ENCODE data around the gene ERGIC1.
"Not testable (repeated sequence)": the region's sequence is repeated elsewhere in the genome, so short reads cannot be mapped to it uniquely, and the experiment has no call there.

Gene ERGIC1

GRCh38 chr5:172845154-172845553 is 11.1 kb downstream of the ERGIC1 start:
- Histone ChIP-seq H3K4me3 (ENCODE audit: low read depth, low read length) (no peak overlapping the region), H3K36me3 (replicated peaks) (peaks cover 11% of the 10 kb centered on the region), H3K27ac (no peak overlapping the region), H3K27me3 (replicated peaks) (no peaks in the 10 kb centered on the region)
- no peak for TF ChIP-seq CTCF (IDR thresholded peaks at IDR 0.05; ENCODE audit: low read depth, low read length, missing control alignments)
- in situ Hi-C loops (cut with HindIII; ENCODE audit: low pct_ligation_motif_present, low sequenced_read_pairs) = no loop called here
- DNase-seq = no peak

GRCh38 chr5:172845576-172845975 is 11.5 kb downstream of the ERGIC1 start:
- peaks cover 11% of the 10 kb centered on the region for H3K36me3 ChIP-seq (replicated peaks)
- in situ Hi-C loops (cut with HindIII; ENCODE audit: low pct_ligation_motif_present, low sequenced_read_pairs) = no loop called here
- peak; percentile 36 for TF ChIP-seq CTCF (IDR thresholded peaks at IDR 0.05; ENCODE audit: low read depth, low read length, missing control alignments)
- no peak overlapping the region for H3K4me3 ChIP-seq (ENCODE audit: low read depth, low read length)
- H3K27me3 ChIP-seq (replicated peaks) = no peaks in the 10 kb centered on the region
- no peak for DNase-seq
- no peak overlapping the region for H3K27ac ChIP-seq

GRCh38 chr5:172846249-172846648 is 12.2 kb downstream of the ERGIC1 start:
- in situ Hi-C loops (cut with HindIII; ENCODE audit: low pct_ligation_motif_present, low sequenced_read_pairs) = no loop called here
- no peak for TF ChIP-seq CTCF (IDR thresholded peaks at IDR 0.05; ENCODE audit: low read depth, low read length, missing control alignments)
- H3K4me3 ChIP-seq (ENCODE audit: low read depth, low read length) = no peak overlapping the region
- no peak for DNase-seq
- no peaks in the 10 kb centered on the region for H3K27me3 ChIP-seq (replicated peaks)
- H3K36me3 ChIP-seq (replicated peaks) = peaks cover 8% of the 10 kb centered on the region
- no peak overlapping the region for H3K27ac ChIP-seq

- in situ Hi-C loops (cut with HindIII; ENCODE audit: low pct_ligation_motif_present, low sequenced_read_pairs) = no loop called here
These were observed 12.6 kb downstream of the ERGIC1 start for GRCh38 chr5:172846677-172847076.

GRCh38 chr5:172847584-172847983 is 13.5 kb downstream of the ERGIC1 start:
- H3K27me3 ChIP-seq (replicated peaks); in situ Hi-C loops (cut with HindIII; ENCODE audit: low pct_ligation_motif_present, low sequenced_read_pairs); H3K27ac ChIP-seq; H3K4me3 ChIP-seq (ENCODE audit: low read depth, low read length); DNase-seq; H3K36me3 ChIP-seq (replicated peaks): not testable (repeated sequence)

More at GRCh38 chr5:172846677-172847076, 12.6 kb downstream of the ERGIC1 start:
- Histone ChIP-seq H3K27me3 (replicated peaks) (no peaks in the 10 kb centered on the region), H3K27ac (no peak overlapping the region), H3K36me3 (replicated peaks) (peaks cover 6% of the 10 kb centered on the region), H3K4me3 (ENCODE audit: low read depth, low read length) (no peak overlapping the region)
- no peak for TF ChIP-seq CTCF (IDR thresholded peaks at IDR 0.05; ENCODE audit: low read depth, low read length, missing control alignments)
- no peak for DNase-seq

- in situ Hi-C loops (cut with HindIII; ENCODE audit: low pct_ligation_motif_present, low sequenced_read_pairs) = no loop called here
- H3K27me3 ChIP-seq (replicated peaks) = no peaks in the 10 kb centered on the region
- H3K4me3 ChIP-seq (ENCODE audit: low read depth, low read length) = no peak overlapping the region
- no peak for TF ChIP-seq CTCF (IDR thresholded peaks at IDR 0.05; ENCODE audit: low read depth, low read length, missing control alignments)
- no peak overlapping the region for H3K27ac ChIP-seq
- DNase-seq = no peak
- peaks cover 7% of the 10 kb centered on the region for H3K36me3 ChIP-seq (replicated peaks)
These were observed 14.4 kb downstream of the ERGIC1 start for GRCh38 chr5:172848419-172848818.

Data from brain microvascular endothelial cell (primary cell).